Osteocyte (in vitro differentiated cells): ENCODE measurements around the gene RAPGEF5. TPM values are rescaled to one million over a fixed set of nuclear protein-coding genes. Genes with fewer than 3 reads are reported as not detected.

ENCODE experiments used
- DNase-seq: peaks from one replicate; pipeline ENCODE4 v3.0.0; 2021; ENCODE audit warnings: mixed read lengths; ENCODE audit not compliant: unreplicated experiment; ENCODE audit errors: extremely low spot score
- H3K27ac Mint-ChIP-seq: one replicate; pipeline ENCODE4 v1.8.0; 2021; ENCODE audit warnings: mild to moderate bottlenecking, mixed read lengths; ENCODE audit not compliant: unreplicated experiment
- H3K27me3 Mint-ChIP-seq: one replicate; pipeline ENCODE4 v1.8.0; 2021; ENCODE audit warnings: mixed read lengths; ENCODE audit not compliant: unreplicated experiment
- H3K36me3 Mint-ChIP-seq: one replicate; pipeline ENCODE4 v1.8.0; 2021; ENCODE audit warnings: mixed read lengths; ENCODE audit not compliant: unreplicated experiment
- H3K4me1 Mint-ChIP-seq: one replicate; pipeline ENCODE4 v1.8.0; 2021; ENCODE audit warnings: mixed read lengths; ENCODE audit not compliant: unreplicated experiment
- H3K4me3 Mint-ChIP-seq: one replicate; pipeline ENCODE4 v1.8.0; 2021; ENCODE audit warnings: mild to moderate bottlenecking, moderate library complexity, mixed read lengths; ENCODE audit not compliant: unreplicated experiment
- H3K9me3 Mint-ChIP-seq: one replicate; pipeline ENCODE4 v1.8.0; 2021; ENCODE audit warnings: mixed read lengths; ENCODE audit not compliant: unreplicated experiment
- CTCF ChIP-seq: fragments of 200-600 bp; sonication (generic); IDR thresholded peaks from 2 replicates; pipeline ENCODE4 v1.5.0; 2021; ENCODE audit warnings: antibody characterized with exemption, mild to moderate bottlenecking, moderate library complexity
- total RNA-seq: library from RNA; stranded (reverse); gene quantifications from 2 replicates; pipeline ENCODE4 v1.2.1, GENCODE V29; 2021

Gene RAPGEF5
- total RNA-seq, 1 donor from 2014 or later, result 0.27 TPM

- Mint-ChIP-seq H3K27ac (no peak overlapping the region), H3K4me3 (no peak overlapping the region), H3K36me3 (no peaks in the 10 kb centered on the region), H3K9me3 (no peaks in the 10 kb centered on the region), H3K4me1 (peaks cover 2% of the 10 kb centered on the region), H3K27me3 (peaks cover 4% of the 10 kb centered on the region)
- DNase-seq, result no peak
- no peak for TF ChIP-seq CTCF
Measured at GRCh38 chr7:22147868-22148267, 209.1 kb downstream of the RAPGEF5 start.

GRCh38 chr7:22146961-22147512 is 209.9 kb downstream of the RAPGEF5 start:
- Mint-ChIP-seq H3K27ac (no peak overlapping the region), H3K4me3 (no peak overlapping the region), H3K4me1 (peaks cover 2% of the 10 kb centered on the region), H3K36me3 (no peaks in the 10 kb centered on the region), H3K9me3 (no peaks in the 10 kb centered on the region), H3K27me3 (peaks cover 4% of the 10 kb centered on the region)
- no peak for TF ChIP-seq CTCF
- DNase-seq, result no peak

DNA sequence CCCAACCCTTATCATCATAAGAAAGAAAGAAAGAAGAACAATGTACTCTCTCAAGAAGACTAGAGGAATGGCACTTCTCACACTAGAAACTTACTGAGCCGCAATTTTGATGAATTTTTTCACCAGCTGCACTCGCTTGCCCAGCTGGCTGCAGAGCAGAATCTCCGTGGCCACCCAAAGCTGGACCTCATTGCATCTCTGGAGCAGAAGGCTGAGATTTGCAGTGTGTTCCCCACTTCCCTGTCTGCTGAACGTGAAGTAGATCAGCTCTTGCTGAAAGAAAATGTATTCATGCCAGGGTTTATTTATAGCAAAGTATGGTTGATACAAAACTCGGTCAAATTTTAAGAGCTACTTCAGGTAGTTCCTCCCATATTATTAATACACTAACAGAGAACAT is 212.0 kb downstream of the RAPGEF5 start:
- Mint-ChIP-seq H3K36me3 (no peaks in the 10 kb centered on the region), H3K9me3 (no peaks in the 10 kb centered on the region), H3K27me3 (peaks cover 4% of the 10 kb centered on the region), H3K4me3 (no peak overlapping the region), H3K4me1 (peaks cover 2% of the 10 kb centered on the region), H3K27ac (no peak overlapping the region)
- DNase-seq, result no peak
- no peak for TF ChIP-seq CTCF

- H3K9me3 Mint-ChIP-seq, result no peaks in the 10 kb centered on the region
- H3K27me3 Mint-ChIP-seq, result peaks cover 4% of the 10 kb centered on the region
- TF ChIP-seq CTCF, result no peak
- no peak overlapping the region for H3K27ac Mint-ChIP-seq
- no peak for DNase-seq
- peaks cover 2% of the 10 kb centered on the region for H3K4me1 Mint-ChIP-seq
- H3K4me3 Mint-ChIP-seq, result no peak overlapping the region
- no peaks in the 10 kb centered on the region for H3K36me3 Mint-ChIP-seq
Measured at GRCh38 chr7:22143491-22143890, 213.5 kb downstream of the RAPGEF5 start.

- Mint-ChIP-seq H3K27me3 (peaks cover 4% of the 10 kb centered on the region), H3K9me3 (no peaks in the 10 kb centered on the region), H3K36me3 (no peaks in the 10 kb centered on the region), H3K4me3 (no peak overlapping the region), H3K4me1 (peaks cover 2% of the 10 kb centered on the region), H3K27ac (no peak overlapping the region)
- no peak for TF ChIP-seq CTCF
- no peak for DNase-seq
Measured at GRCh38 chr7:22142572-22142971, 214.4 kb downstream of the RAPGEF5 start.
